H1 (cell line): ENCODE results near the gene TFF3. TPM values are rescaled to one million over a fixed set of nuclear protein-coding genes. Genes with fewer than 3 reads are reported as not detected.

Experiments
- CTCF ChIA-PET: fragments of 300-600 bp; sonication (Branson Sonifier 250); formaldehyde crosslinking; loops from one replicate; lab custom pipeline; 2021; ENCODE audit not compliant: partially characterized antibody; lab: Charles Lee
- POLR2A ChIA-PET: fragments of 300-600 bp; sonication (Branson Sonifier 250); formaldehyde crosslinking; loops from one replicate; lab custom pipeline; 2021; ENCODE audit warnings: inconsistent platforms; ENCODE audit not compliant: partially characterized antibody; lab: Charles Lee
- DNase-seq, 2 experiments: peaks; one replicate each; pipeline versions ENCODE4 v3.0.0 to v3.0.0-alpha.2; 2010 to 2022; ENCODE audit warnings: low spot score in 2 of 2, low read depth in 1 of 2, mixed read lengths in 1 of 2
- FAIRE-seq: peaks from 2 replicates; lab custom pipeline; 2011; peaks lifted over from hg19 to GRCh38; lab: Jason Lieb, UNC
- H2AFZ ChIP-seq: 2 replicates; pipeline ENCODE4 v1.8.1; 2012; ENCODE audit warnings: low read length, inconsistent platforms
- H2AK5ac ChIP-seq: 2 replicates; pipeline ENCODE4 v1.6.1; 2013; ENCODE audit warnings: low read depth, low read length
- H2BK120ac ChIP-seq: replicated peaks from 2 replicates; pipeline ENCODE3; 2013; ENCODE audit warnings: low read depth, low read length, inconsistent platforms
- H2BK12ac ChIP-seq: 2 replicates; pipeline ENCODE4 v1.6.1; 2013; ENCODE audit warnings: low read depth, low read length
- H2BK15ac ChIP-seq: 2 replicates; pipeline ENCODE4 v1.6.1; 2013; ENCODE audit warnings: low read length
- H2BK20ac ChIP-seq: 2 replicates; pipeline ENCODE4 v1.6.1; 2013; ENCODE audit warnings: low read length
- H2BK5ac ChIP-seq: 2 replicates; pipeline ENCODE4 v1.6.1; 2013; ENCODE audit warnings: low read depth, low read length
- H3K14ac ChIP-seq: 2 replicates; pipeline ENCODE4 v1.6.1; 2013; ENCODE audit warnings: inconsistent platforms; ENCODE audit not compliant: insufficient read length
- H3K18ac ChIP-seq: 2 replicates; pipeline ENCODE4 v1.6.1; 2013; ENCODE audit warnings: low read length; ENCODE audit errors: extremely low read depth
- H3K23ac ChIP-seq: 2 replicates; pipeline ENCODE4 v1.6.1; 2013; ENCODE audit warnings: inconsistent platforms; ENCODE audit not compliant: insufficient read length
- H3K23me2 ChIP-seq: 2 replicates; pipeline ENCODE4 v1.6.1; 2013; ENCODE audit warnings: low read depth, low read length
- H3K27ac ChIP-seq: 2 replicates; pipeline ENCODE4 v1.6.1; 2011; ENCODE audit warnings: low read depth, low read length, inconsistent platforms
- H3K27me3 ChIP-seq, 4 experiments: replicated peaks in 1 of 4; 1 replicate in 1 of 4; 2 replicates in 3 of 4; pipeline versions ENCODE4 v1.6.1 to v1.8.1; 2011 to 2013; ENCODE audit warnings: low read length in 3 of 4, mild to moderate bottlenecking in 3 of 4, inconsistent platforms in 2 of 4, mixed read lengths in 2 of 4, moderate library complexity in 1 of 4; ENCODE audit not compliant: control insufficient read depth in 3 of 4, insufficient read depth in 3 of 4; ENCODE audit errors: extremely low read depth in 1 of 4
- H3K36me3 ChIP-seq, 4 experiments: 2 replicates each; pipeline versions ENCODE4 v1.6.1 to v1.8.1; 2011 to 2013; ENCODE audit warnings: mild to moderate bottlenecking in 4 of 4, low read length in 3 of 4, moderate library complexity in 2 of 4, control low read depth in 1 of 4, inconsistent platforms in 1 of 4; ENCODE audit not compliant: insufficient read depth in 4 of 4, control insufficient read depth in 2 of 4
- H3K4ac ChIP-seq: replicated peaks from 2 replicates; pipeline ENCODE3; 2013; ENCODE audit warnings: low read length, low read depth, mixed read lengths, inconsistent platforms; ENCODE audit not compliant: insufficient read length
- H3K4me1 ChIP-seq, 4 experiments: replicated peaks in 1 of 4; 1 replicate in 1 of 4; 2 replicates in 3 of 4; pipeline versions ENCODE4 v1.6.1 to v1.8.1; 2011 to 2013; ENCODE audit warnings: low read length in 3 of 4, inconsistent platforms in 2 of 4, mixed read lengths in 1 of 4; ENCODE audit not compliant: insufficient read depth in 4 of 4, control insufficient read depth in 3 of 4
- H3K4me2 ChIP-seq, 2 experiments: 2 replicates each; pipeline versions ENCODE4 v1.6.1 to v1.8.1; 2011 to 2013; ENCODE audit warnings: low read depth in 2 of 2, low read length in 2 of 2, control low read depth in 1 of 2, inconsistent platforms in 1 of 2, mild to moderate bottlenecking in 1 of 2; ENCODE audit not compliant: insufficient read depth in 1 of 2
- H3K4me3 ChIP-seq, 4 experiments: fragments of 200-600, 300-600 bp in 1 of 4; sonication (generic), shearing (Covaris generic), sonication (Bioruptor Twin) in 1 of 4; 2 replicates each; pipeline versions ENCODE4 v1.5.1 to v1.8.1; 2011 to 2016; ENCODE audit warnings: low read length in 4 of 4, low read depth in 3 of 4, control low read depth in 2 of 4, inconsistent platforms in 2 of 4, mild to moderate bottlenecking in 2 of 4, mixed read lengths in 1 of 4, moderate library complexity in 1 of 4; ENCODE audit not compliant: insufficient read depth in 2 of 4; ENCODE audit errors: extremely low read depth in 1 of 4
- H3K56ac ChIP-seq: replicated peaks from 2 replicates; pipeline ENCODE3; 2013; ENCODE audit warnings: low read depth, mild to moderate bottlenecking, mixed read lengths, low read length, inconsistent platforms; ENCODE audit not compliant: insufficient read length
- H3K79me1 ChIP-seq: 2 replicates; pipeline ENCODE4 v1.6.1; 2013; ENCODE audit warnings: low read depth, low read length, control low read depth
- H3K79me2 ChIP-seq, 2 experiments: 2 replicates each; pipeline versions ENCODE4 v1.6.1 to v1.8.1; 2012 to 2013; ENCODE audit warnings: low read length in 2 of 2, mild to moderate bottlenecking in 2 of 2, inconsistent platforms in 1 of 2; ENCODE audit not compliant: insufficient read depth in 2 of 2, control insufficient read depth in 1 of 2
- H3K9ac ChIP-seq, 4 experiments: replicated peaks in 1 of 4; 1 replicate in 1 of 4; 2 replicates in 3 of 4; pipeline versions ENCODE4 v1.6.1 to v1.8.1; 2011 to 2013; ENCODE audit warnings: low read depth in 3 of 4, low read length in 3 of 4, control low read depth in 2 of 4, mild to moderate bottlenecking in 2 of 4, moderate library complexity in 2 of 4, inconsistent platforms in 1 of 4; ENCODE audit errors: extremely low read depth in 1 of 4
- H3K9me3 ChIP-seq, 2 experiments: 2 replicates each; pipeline versions ENCODE4 v1.6.1 to v1.8.1; 2012 to 2013; ENCODE audit warnings: mild to moderate bottlenecking in 2 of 2, moderate library complexity in 2 of 2, control low read depth in 1 of 2, inconsistent platforms in 1 of 2, low read depth in 1 of 2, low read length in 1 of 2, mixed read lengths in 1 of 2; ENCODE audit not compliant: insufficient read depth in 2 of 2
- H4K20me1 ChIP-seq, 2 experiments: replicated peaks in 1 of 2; 2 replicates each; pipeline versions ENCODE3 to v1.8.1; 2011 to 2013; ENCODE audit warnings: inconsistent platforms in 2 of 2, low read length in 2 of 2, mild to moderate bottlenecking in 1 of 2; ENCODE audit not compliant: insufficient read depth in 2 of 2, control insufficient read depth in 1 of 2
- H4K5ac ChIP-seq: 2 replicates; pipeline ENCODE4 v1.6.1; 2013; ENCODE audit warnings: low read length, low read depth, mixed read lengths, inconsistent platforms; ENCODE audit not compliant: insufficient read length
- H4K8ac ChIP-seq: 2 replicates; pipeline ENCODE4 v1.8.0; 2013; ENCODE audit warnings: mild to moderate bottlenecking, moderate library complexity, low read length, inconsistent platforms; ENCODE audit not compliant: insufficient read depth; ENCODE audit errors: extremely low read depth
- H4K91ac ChIP-seq: replicated peaks from 2 replicates; pipeline ENCODE3; 2013; ENCODE audit warnings: low read length, mixed read lengths, inconsistent platforms; ENCODE audit not compliant: insufficient read length
- CBX5 ChIP-seq: fragments of 300-800, 300-1000 bp; sonication (generic); IDR thresholded peaks from 2 replicates; pipeline ENCODE4 v1.7.1; 2016; ENCODE audit warnings: antibody characterized with exemption, low read length, low read depth
- CREB1 ChIP-seq: IDR thresholded peaks from 2 replicates; pipeline ENCODE4 v1.6.1; 2012; ENCODE audit warnings: inconsistent platforms
- KDM4A ChIP-seq: IDR thresholded peaks from one replicate; pipeline ENCODE4 v1.7.1; 2012; ENCODE audit warnings: low read depth, mild to moderate bottlenecking, moderate library complexity, low read length, inconsistent platforms; ENCODE audit not compliant: severe bottlenecking
- MAFK ChIP-seq: IDR thresholded peaks from 2 replicates; pipeline ENCODE4 v1.6.1; 2012; ENCODE audit warnings: low read depth, mild to moderate bottlenecking, improper control_type of control experiment, low read length
- RNF2 ChIP-seq: fragments of 200-900, 300-1000 bp; sonication (generic); IDR thresholded peaks from 2 replicates; pipeline ENCODE4 v1.7.1; 2016; ENCODE audit warnings: borderline replicate concordance, low read depth, mild to moderate bottlenecking, antibody characterized with exemption, low read length; ENCODE audit not compliant: poor library complexity, severe bottlenecking; ENCODE audit errors: missing control alignments
- RXRA ChIP-seq: IDR thresholded peaks from 2 replicates; pipeline ENCODE4 v1.6.1; 2011; ENCODE audit warnings: low read depth, mild to moderate bottlenecking, low read length, moderate library complexity; ENCODE audit not compliant: insufficient read depth
- SP1 ChIP-seq: IDR thresholded peaks from 2 replicates; pipeline ENCODE4 v1.6.1; 2011; ENCODE audit warnings: low read depth, low read length
- SRF ChIP-seq: IDR thresholded peaks from 2 replicates; pipeline ENCODE4 v1.6.1; 2011; ENCODE audit warnings: mild to moderate bottlenecking, low read depth, low read length, moderate library complexity
- TCF12 ChIP-seq: IDR thresholded peaks from 2 replicates; pipeline ENCODE4 v1.6.1; 2011; ENCODE audit warnings: low read depth, mild to moderate bottlenecking, low read length
- WGBS, 2 experiments: shearing (Covaris generic) in 1 of 2; methylation state at CpG; one replicate each; pipeline versions ENCODE4 v1.1.6 to v1.1.7; 2013 to 2015; ENCODE audit warnings: low lambda C conversion rate in 2 of 2, mixed read lengths in 2 of 2, inconsistent platforms in 1 of 2, low coverage in 1 of 2, missing lambda C conversion rate in 1 of 2; ENCODE audit not compliant: insufficient replicate concordance in 2 of 2, insufficient coverage in 1 of 2, insufficient read length in 1 of 2; ENCODE audit errors: extremely low coverage in 1 of 2, missing lambda C conversion rate in 1 of 2; 5-methylcytosine and 5-hydroxymethylcytosine counted together
- polyA plus RNA-seq, 7 experiments: library from polyadenylated mRNA; depleted of rRNA in 3 of 7; stranded (reverse) in 5 of 7; unstranded in 2 of 7; fragments of >200 nt in 5 of 7; fragments of 200-250 nt in 2 of 7; gene quantifications; 1 replicate in 5 of 7; 2 replicates in 1 of 7; 4 replicates in 1 of 7; pipeline versions ENCODE4 v1.2.1 to v1.2.3, GENCODE V29; 2011 to 2013; ENCODE audit warnings: missing spikeins in 2 of 7, mixed read lengths in 2 of 7
- total RNA-seq: library from RNA; stranded (reverse); fragmentation: NEBNext Ultra II Directional; extraction: Animal tissue kit (Norgen Biotek cat#: 25700); gene quantifications from 2 replicates; pipeline ENCODE4 v1.2.1, GENCODE V29; 2021

TFF3 gene
- total and polyA plus RNA-seq, 2 of the 8 experiments (the other 6 are each of a cell fraction or from before 2014, with no cell fraction given): 1.7 to 6.7 TPM

GRCh38 chr21:42343101-42343500 lies 27.9 kb upstream of the TFF3 start:
- H3K4ac ChIP-seq: no peak overlapping the region
- CTCF ChIA-PET: interaction anchor here (1.3 to 11.6 kb wide), 3 partner anchors 25 to 38 kb away, joined by 3 to 137 read pairs (median 6); partner anchors contain the start of gene TFF3

More at GRCh38 chr21:42343101-42343500, 27.9 kb upstream of the TFF3 start:
- Histone ChIP-seq H3K79me1 (no peaks in the 10 kb centered on the region), H4K8ac (no peak overlapping the region), H3K4me2 (no peak overlapping the region), H3K23ac (no peak overlapping the region), H4K20me1 (no peaks in the 10 kb centered on the region), H3K56ac (no peak overlapping the region), H3K79me2 (no peaks in the 10 kb centered on the region), H4K91ac (peak overlapping the region; percentile 34), H2AFZ (no peak overlapping the region), H3K36me3 (no peaks in the 10 kb centered on the region), H3K9me3 (no peaks in the 10 kb centered on the region), H2BK15ac (no peak overlapping the region), H2BK5ac (no peak overlapping the region), H3K27me3 (no peaks in the 10 kb centered on the region), H3K4me1 (peaks cover 0 to 4% (median 2%) of the 10 kb centered on the region in 4 experiments; a peak in 3 of 7 replicates), H3K23me2 (no peaks in the 10 kb centered on the region), H3K18ac (no peak overlapping the region), H3K14ac (no peak overlapping the region), H2AK5ac (no peak overlapping the region), H4K5ac (no peak overlapping the region), H3K9ac (no peak overlapping the region), H3K27ac (no peak overlapping the region), H2BK120ac (no peak overlapping the region), H3K4me3 (no peak overlapping the region), H2BK20ac (no peak overlapping the region), H2BK12ac (no peak overlapping the region)
- POLR2A ChIA-PET: no interaction called here
- 78% methylated on average over 10 of the region's 10 CpGs; no CpG with 5 or more reads in 1 of the 2 experiments for WGBS, 2 experiments
- no peak for TF ChIP-seq TCF12
- no peak for TF ChIP-seq KDM4A
- no peak for TF ChIP-seq SP1
- TF ChIP-seq CREB1: no peak
- TF ChIP-seq RNF2: no peak
- TF ChIP-seq SRF: no peak
- TF ChIP-seq RXRA: no peak
- no peak for TF ChIP-seq MAFK
- no peak for TF ChIP-seq CBX5
- DNase-seq: peak in 1 of 2 experiments; percentile 36
- FAIRE-seq: no peak
